Ovary (tissue), 9 donors: ENCODE results near the gene PSMA6. TPM values are rescaled to one million over a fixed set of nuclear protein-coding genes. Genes with fewer than 3 reads are reported as not detected.

Experiments used
- DNase-seq, 5 donors: peaks; one replicate each; pipeline ENCODE4 v3.0.0-alpha.2; 2019 to 2020
- H3K27ac ChIP-seq, 2 donors: fragments of 200-600 bp; one replicate each; pipeline versions ENCODE4 v1.5.1 to v1.8.0; 2019 to 2022
- H3K27me3 ChIP-seq: fragments of 200-600 bp; one replicate; pipeline ENCODE4 v1.8.0; 2022
- H3K36me3 ChIP-seq: fragments of 200-600 bp; sonication (generic); one replicate; pipeline ENCODE4 v1.5.1; 2019
- H3K4me1 ChIP-seq: one replicate; pipeline ENCODE4 v1.8.1; 2013; ENCODE audit warnings: mild to moderate bottlenecking, moderate library complexity; ENCODE audit not compliant: insufficient read depth
- H3K4me3 ChIP-seq: fragments of 200-600 bp; sonication (generic); one replicate; pipeline ENCODE4 v1.5.1; 2017
- H3K9me3 ChIP-seq, 2 donors: fragments of 200-600 bp in 1 of 2; sonication (generic) in 1 of 2; one replicate each; pipeline versions ENCODE4 v1.5.1 to v1.8.1; 2013 to 2019; ENCODE audit warnings: mild to moderate bottlenecking in 1 of 2, moderate library complexity in 1 of 2
- EP300 ChIP-seq: sonication (generic); formaldehyde crosslinking; IDR thresholded peaks from one replicate; pipeline ENCODE4 v1.6.1; 2017; ENCODE audit warnings: antibody characterized with exemption
- POLR2A ChIP-seq: fragments of 450-650 bp; IDR thresholded peaks from one replicate; pipeline ENCODE4 v1.6.1; 2017; ENCODE audit warnings: antibody characterized with exemption, mild to moderate bottlenecking, moderate library complexity
- WGBS, 3 donors: extraction: QIAGEN DNeasy Blood & Tissue Kit in 1 of 3; methylation state at CpG; one replicate each; pipeline versions ENCODE4 v1.1.5 to v1.1.7; 2013 to 2017; 5-methylcytosine and 5-hydroxymethylcytosine counted together
- intact Hi-C, 4 donors: fragments of 100-400 bp; cut with DNase I; formaldehyde crosslinking; loops; one replicate each; pipeline versions ENCODE4 v1.11.0 to v1.15.1; 2022 to 2023
- polyA plus RNA-seq, 2 donors: library from polyadenylated mRNA; stranded (reverse); fragments of 200-250 nt in 1 of 2; fragments of 350-450 nt in 1 of 2; fragmentation: Illumina TruSeq in 1 of 2; extraction: RNeasy Lipid Tissue Mini Kit (QIAGEN cat#74804) in 1 of 2; gene quantifications; one replicate each; pipeline ENCODE4 v1.2.3, GENCODE V29; 2013 to 2014
- total RNA-seq, 7 donors: library from RNA; depleted of rRNA in 2 of 7; stranded (reverse); fragments of >200 nt in 2 of 7; fragmentation: NEBNext Ultra II Directional in 3 of 7; extraction: Animal tissue kit (Norgen Biotek cat#: 25700) in 3 of 7; gene quantifications; one replicate each; pipeline versions ENCODE4 v1.1.0 to v1.2.4, GENCODE V29; 2016 to 2023
- TF ChIP-seq, protein P1 (sequence below), 3 donors: fragments of 450-650 bp in 2 of 3; fragments of 200-600 bp in 1 of 3; IDR thresholded peaks; one replicate each; pipeline versions ENCODE4 v1.5.1 to v1.8.0; 2016 to 2022; ENCODE audit warnings: antibody characterized with exemption in 3 of 3, mild to moderate bottlenecking in 1 of 3
- donor health status: DM: no; HTN: no; CAD: no; lungs with moderate emphysema.
- donor health status: DM: no; HTN: no; CAD: no.
- donor health status: Bipolar disorder and iron deficiency.
- donor health status: DM: yes; HTN: yes; CAD: no.
- donor health status: DM: no; HTN: no; CAD: no.
- donor health status: DM: yes; HTN: yes; CAD: no.

The PSMA6 gene
- total and polyA plus RNA-seq, 9 donors, result 85.2 to 157 (median 102) TPM

DNA sequence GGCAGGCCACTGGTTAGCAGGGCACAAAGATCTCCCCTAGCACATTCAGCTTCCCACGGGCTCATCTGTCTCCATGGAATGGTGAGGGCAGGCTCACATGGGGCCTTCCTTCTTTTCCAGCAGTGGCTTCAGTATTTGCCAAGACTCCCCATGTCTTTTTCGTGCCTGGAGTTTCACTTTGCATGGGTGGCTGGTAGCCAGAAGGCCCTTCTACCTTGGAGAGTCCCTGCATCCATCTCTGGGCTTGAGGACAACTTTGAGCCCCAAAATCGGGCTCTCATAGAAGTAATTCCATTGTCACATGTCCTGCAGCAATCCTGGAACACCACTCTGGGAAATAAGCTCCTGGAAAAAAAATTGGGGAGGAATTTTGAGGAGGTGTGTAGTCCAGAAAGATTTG, 70.3 kb downstream of the PSMA6 start:
- peaks cover 17% of the 10 kb centered on the region for H3K4me1 ChIP-seq
- H3K4me3 ChIP-seq, result no peak overlapping the region
- DNase-seq, result no peak
- no peaks in the 10 kb centered on the region for H3K9me3 ChIP-seq
- no peaks in the 10 kb centered on the region for H3K27me3 ChIP-seq
- intact Hi-C loops, result no loop called here
- TF ChIP-seq, protein P1, sequence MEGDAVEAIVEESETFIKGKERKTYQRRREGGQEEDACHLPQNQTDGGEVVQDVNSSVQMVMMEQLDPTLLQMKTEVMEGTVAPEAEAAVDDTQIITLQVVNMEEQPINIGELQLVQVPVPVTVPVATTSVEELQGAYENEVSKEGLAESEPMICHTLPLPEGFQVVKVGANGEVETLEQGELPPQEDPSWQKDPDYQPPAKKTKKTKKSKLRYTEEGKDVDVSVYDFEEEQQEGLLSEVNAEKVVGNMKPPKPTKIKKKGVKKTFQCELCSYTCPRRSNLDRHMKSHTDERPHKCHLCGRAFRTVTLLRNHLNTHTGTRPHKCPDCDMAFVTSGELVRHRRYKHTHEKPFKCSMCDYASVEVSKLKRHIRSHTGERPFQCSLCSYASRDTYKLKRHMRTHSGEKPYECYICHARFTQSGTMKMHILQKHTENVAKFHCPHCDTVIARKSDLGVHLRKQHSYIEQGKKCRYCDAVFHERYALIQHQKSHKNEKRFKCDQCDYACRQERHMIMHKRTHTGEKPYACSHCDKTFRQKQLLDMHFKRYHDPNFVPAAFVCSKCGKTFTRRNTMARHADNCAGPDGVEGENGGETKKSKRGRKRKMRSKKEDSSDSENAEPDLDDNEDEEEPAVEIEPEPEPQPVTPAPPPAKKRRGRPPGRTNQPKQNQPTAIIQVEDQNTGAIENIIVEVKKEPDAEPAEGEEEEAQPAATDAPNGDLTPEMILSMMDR (IDR thresholded peaks at IDR 0.05), result no peak
- TF ChIP-seq POLR2A (no peak), EP300 (no peak)
- H3K36me3 ChIP-seq, result no peaks in the 10 kb centered on the region
- WGBS, 3 donors, result 15 to 32% (median 17%) methylated on average over 3 of the region's 3 CpGs
- no peak overlapping the region for H3K27ac ChIP-seq

DNA sequence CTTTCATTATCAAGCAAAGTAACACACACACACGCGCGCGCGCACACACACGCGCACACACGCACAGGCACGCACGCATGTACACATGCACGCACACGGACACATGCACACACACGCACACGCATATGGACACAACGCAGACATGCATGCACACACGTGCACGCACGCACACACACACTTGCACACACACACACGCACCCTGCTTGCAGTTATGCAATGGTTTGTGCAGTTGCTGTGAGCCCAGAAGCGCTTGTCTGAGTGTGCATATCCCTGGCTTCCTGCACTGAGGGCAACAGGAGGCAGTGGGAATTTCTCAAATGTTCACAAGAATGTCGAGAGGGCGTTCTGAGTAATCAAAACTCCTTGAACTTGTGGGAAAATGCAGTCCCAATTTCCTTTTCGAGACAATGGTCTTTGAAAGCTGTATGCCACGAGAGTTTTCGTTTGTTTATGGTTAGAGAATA, 70.8 kb downstream of the PSMA6 start:
- intact Hi-C loops, result no loop called here
- no peak for TF ChIP-seq EP300
- no peaks in the 10 kb centered on the region for H3K27me3 ChIP-seq
- H3K4me3 ChIP-seq, result no peak overlapping the region
- H3K9me3 ChIP-seq, result no peaks in the 10 kb centered on the region
- H3K27ac ChIP-seq, result no peak overlapping the region
- no peak for DNase-seq
- H3K36me3 ChIP-seq, result no peaks in the 10 kb centered on the region
- WGBS, 3 donors, result 36 to 62% (median 57%) methylated on average over 25 of the region's 25 CpGs
- H3K4me1 ChIP-seq, result peaks cover 21% of the 10 kb centered on the region

DNA sequence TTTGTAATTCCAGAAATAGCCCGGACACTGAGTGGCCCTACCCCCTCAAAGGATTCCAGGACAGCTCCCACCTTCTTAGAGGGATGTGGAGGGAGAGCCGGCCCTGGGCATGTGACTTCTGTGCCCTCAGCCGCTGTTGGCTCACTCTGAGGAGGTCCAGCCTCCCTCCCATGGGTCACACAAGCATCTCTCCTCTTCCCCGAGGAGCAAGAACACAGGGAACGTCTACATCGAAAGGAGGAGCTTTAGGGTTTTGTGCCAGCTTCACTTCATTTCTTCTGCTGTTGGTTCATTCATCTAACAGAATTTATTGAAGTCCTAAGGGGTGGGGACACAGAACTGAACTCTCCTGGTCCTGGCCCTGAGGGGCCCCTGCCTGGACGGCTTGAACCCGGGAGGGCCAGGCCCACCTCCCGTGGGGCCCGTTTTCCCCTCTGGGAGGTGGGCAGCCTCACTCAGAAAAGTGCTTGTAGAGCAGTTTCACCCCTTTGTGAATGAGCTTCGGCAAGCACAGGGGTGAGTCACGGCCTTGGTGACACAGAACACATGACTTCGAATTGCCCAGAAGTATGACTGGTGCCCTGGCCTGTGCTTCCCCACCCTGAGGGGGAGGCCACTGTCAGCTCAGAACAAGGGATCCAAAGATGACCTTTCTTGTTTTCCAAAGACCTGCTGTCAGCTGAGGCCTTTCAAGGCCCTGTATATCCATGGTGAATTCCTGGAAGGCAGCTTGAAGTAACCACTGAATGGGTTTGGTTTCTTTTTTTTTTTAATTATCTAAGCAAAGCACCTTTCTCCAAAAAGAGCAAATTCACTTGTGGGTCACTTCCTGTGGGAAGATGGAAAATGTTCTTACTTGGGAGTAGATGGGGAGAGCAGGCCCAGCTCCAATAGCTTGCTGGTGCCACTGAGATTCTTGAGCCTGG, 73.2 kb downstream of the PSMA6 start:
- peak in 4 of 5 donors; percentile 56 to 81 (median 68) for DNase-seq

DNA sequence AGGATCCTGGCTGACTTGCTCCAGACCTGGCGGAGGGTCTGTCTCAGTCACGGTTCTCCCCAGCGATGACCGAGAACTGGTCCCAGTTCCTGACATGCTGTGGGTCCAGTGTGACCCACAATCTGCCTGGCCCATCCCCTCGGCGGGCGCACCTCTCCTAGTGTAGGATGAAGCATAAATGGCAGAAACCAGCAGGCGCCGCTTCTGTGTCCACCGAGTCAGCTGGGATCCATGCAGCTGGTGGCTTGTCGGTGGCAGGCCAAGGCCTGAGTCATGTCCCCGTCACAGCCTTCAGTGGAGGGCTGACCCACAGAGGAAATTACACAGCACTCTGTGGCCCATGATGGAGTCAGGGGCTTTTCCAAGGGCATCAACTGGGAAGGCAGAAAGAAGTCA, 73.9 kb downstream of the PSMA6 start:
- Histone ChIP-seq H3K4me3 (no peak overlapping the region), H3K27ac (peak overlapping the region in 1 of 2 donors; percentile 43), H3K9me3 (no peaks in the 10 kb centered on the region), H3K36me3 (no peaks in the 10 kb centered on the region), H3K4me1 (peaks cover 21% of the 10 kb centered on the region), H3K27me3 (no peaks in the 10 kb centered on the region)
- intact Hi-C loops, result no loop called here
- no peak for DNase-seq
- WGBS, 3 donors, result 77 to 90% (median 77%) methylated on average over 12 of the region's 12 CpGs
- TF ChIP-seq, protein P1 (IDR thresholded peaks at IDR 0.05), result no peak
- TF ChIP-seq POLR2A (no peak), EP300 (no peak)

More for the DNA sequence above, 73.2 kb downstream of the PSMA6 start:
- no peaks in the 10 kb centered on the region for H3K27me3 ChIP-seq
- H3K4me1 ChIP-seq, result peaks cover 21% of the 10 kb centered on the region
- intact Hi-C loops, result no loop called here
- 35 to 49% (median 45%) methylated on average over 13 of the region's 13 CpGs for WGBS, 3 donors
- no peaks in the 10 kb centered on the region for H3K36me3 ChIP-seq
- H3K4me3 ChIP-seq, result no peak overlapping the region
- peak; percentile 36 for TF ChIP-seq EP300
- TF ChIP-seq, protein P1 (IDR thresholded peaks at IDR 0.05), result no peak
- H3K9me3 ChIP-seq, result no peaks in the 10 kb centered on the region
- H3K27ac ChIP-seq, result peak overlapping the region in 1 of 2 donors; percentile 43

DNA sequence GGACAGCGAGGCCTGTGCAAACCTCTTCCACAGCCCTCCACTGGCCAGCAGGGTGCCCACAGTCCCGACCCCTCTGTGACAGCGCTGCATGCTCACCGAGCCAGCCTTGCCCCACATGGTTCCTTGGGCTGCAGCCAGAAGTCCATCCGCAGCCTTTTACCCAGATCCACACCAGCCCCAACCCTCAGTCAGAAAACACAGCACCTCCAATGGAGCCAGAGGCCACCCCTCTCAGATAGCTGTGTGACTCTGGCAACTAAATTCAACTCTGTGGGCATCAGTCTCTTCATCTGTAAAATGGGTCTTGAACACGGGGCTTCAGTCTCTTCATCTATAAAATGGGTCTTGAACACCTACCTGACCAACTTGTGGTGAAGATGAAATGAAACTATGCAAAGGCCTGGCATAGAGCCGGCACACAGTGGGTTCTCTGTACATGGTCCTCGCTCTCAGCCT, 74.4 kb downstream of the PSMA6 start:
- Histone ChIP-seq H3K4me1 (peaks cover 21% of the 10 kb centered on the region), H3K9me3 (no peaks in the 10 kb centered on the region), H3K27me3 (no peaks in the 10 kb centered on the region), H3K36me3 (no peaks in the 10 kb centered on the region), H3K4me3 (no peak overlapping the region), H3K27ac (no peak overlapping the region)
- no peak for DNase-seq
- 92 to 97% (median 93%) methylated on average over 8 of the region's 8 CpGs for WGBS, 3 donors
- no peak for TF ChIP-seq EP300
- TF ChIP-seq POLR2A, result no peak
- TF ChIP-seq, protein P1 (IDR thresholded peaks at IDR 0.05), result no peak
- intact Hi-C loops, result no loop called here
